Stimulated activated CD4-positive, alpha-beta T cell treated with anti-CD3 and anti-CD28 coated beads, TNF-alpha, amount 100 ng/mL, for 24 hours (primary cell): ENCODE data around the gene KIF12.

ENCODE experiments used
- DNase-seq, 3 experiments: peaks; one replicate each; pipeline ENCODE4 v3.0.0-alpha.2; 2020; ENCODE audit warnings: low read depth in 3 of 3

KIF12 gene

GRCh38 chr9:114123031-114123977 is 24.2 kb upstream of the KIF12 start:
- no peak for DNase-seq

DNA sequence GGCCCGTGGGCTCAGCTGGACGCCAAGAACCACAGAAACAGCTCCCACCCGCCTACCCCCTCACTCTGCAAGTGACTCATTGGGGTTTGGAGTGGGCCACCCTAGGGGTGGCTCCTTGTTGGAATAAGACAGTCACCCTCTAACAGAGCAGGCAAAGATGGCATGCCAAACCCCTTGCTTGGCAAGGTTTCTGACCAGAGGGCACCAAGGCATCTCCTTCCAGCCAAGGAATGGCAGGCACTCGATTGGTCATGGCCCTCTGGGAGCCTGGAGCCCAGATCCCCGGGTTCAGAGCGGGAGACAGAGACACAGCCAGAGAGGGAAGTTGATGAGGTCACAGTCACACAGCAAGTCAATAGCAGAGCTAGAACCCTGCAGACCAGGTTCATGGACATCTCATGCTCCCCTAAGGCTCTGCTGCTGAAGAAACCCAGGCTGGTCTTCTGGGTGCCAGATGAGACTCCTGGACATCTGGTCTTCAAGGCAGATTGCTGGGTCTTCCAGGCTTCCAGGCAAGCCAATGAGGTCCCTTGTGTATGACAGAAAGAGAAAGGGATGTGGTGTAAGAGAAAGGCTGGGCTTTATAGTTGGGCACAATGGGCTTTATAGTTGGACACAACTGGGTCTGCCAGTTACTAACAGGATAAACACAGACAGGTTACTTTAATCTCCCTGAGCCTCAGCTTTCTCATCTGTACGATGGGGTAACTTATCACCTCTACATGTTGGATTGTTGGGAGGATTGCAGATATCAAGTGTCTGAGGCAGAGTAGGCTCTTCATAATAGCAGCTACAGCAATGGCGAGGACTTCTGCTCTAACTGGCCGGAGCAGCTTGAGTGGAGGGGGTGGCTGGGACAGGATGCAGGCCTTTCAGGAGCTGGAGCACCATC is 23.3 kb upstream of the KIF12 start:
- DNase-seq, result no peak

- DNase-seq, result no peak
Observed at GRCh38 chr9:114121227-114122135, 22.4 kb upstream of the KIF12 start.

- DNase-seq, result no peak
Observed at GRCh38 chr9:114120192-114121014, 21.3 kb upstream of the KIF12 start.

- DNase-seq, result no peak
Observed at GRCh38 chr9:114119242-114120191, 20.4 kb upstream of the KIF12 start.

DNA sequence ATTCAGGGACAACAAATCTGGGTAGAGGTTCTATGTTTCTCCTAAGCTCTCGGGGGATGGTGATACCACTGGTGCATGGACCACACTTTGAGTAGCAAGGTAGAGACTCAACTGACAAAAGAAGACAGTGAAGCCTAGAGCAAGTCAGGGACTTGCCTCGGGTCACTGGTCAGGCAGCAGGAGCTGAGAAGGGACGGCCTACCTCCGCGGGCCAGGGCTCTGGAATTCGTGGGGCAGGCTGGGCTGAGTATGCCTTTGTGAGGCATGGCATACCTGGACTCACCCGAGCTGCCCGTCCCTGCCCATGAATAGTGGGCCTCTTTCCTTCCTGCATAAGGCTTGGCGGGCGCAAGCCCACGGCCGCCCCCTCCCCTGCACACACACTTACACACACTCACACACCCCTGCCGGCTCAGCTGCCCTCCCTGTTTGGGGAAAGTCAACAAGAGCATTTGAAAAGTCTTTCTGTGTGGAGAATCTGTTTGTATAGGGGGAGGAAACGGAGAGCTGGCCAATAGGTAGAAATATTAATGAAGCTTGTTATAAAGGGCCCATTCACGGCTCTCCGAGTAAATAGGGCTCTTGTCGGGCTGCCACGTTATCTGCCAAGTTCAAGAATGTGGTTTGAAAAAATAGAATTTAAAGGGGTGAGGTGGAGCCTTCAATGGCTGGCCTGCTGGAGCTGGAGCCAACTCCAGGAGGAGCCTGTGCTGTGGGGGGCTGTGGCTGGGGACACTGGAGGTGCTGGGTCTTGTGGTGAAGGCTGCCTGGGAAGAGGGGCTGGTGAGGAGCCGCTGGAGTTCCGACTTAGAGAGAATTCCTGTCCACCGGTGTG is 19.1 kb upstream of the KIF12 start:
- DNase-seq, result no peak

- no peak for DNase-seq
Observed at GRCh38 chr9:114117614-114117995, 18.5 kb upstream of the KIF12 start.

DNA sequence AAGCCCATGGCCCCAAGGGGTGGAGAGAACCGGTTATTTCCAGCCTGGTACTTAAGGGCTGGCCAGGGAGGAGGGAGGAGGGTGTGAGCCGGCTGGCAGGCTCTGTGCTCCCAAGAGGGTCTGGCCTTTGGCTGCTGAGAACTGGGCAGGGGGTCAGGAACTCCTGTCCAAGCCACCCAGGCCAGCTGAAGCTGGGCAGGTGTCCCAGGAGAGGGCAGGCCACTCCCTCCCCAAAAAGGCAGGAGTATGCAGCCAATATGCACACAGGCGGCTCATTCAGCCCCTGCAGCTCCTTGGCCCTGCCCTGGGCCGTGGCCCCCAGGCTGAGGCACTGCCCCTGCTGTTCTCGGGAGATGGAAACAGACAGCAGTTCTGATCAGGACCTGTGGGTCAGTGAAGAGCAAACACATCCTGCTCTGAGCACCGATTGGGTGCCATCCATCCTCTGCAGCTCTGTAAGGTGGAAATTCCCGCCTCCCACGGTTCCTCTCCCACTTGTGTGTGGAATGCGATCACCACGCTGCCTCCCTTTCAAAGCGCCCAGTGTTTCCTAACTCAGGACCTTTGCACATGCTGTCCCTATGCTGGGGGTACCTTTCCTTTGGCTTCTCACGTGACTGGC is 17.1 kb upstream of the KIF12 start:
- DNase-seq, result no peak

- no peak for DNase-seq
Observed at GRCh38 chr9:114115654-114116125, 16.6 kb upstream of the KIF12 start.

GRCh38 chr9:114114364-114114763 is 15.3 kb upstream of the KIF12 start:
- DNase-seq, result no peak

GRCh38 chr9:114112778-114113584 is 13.9 kb upstream of the KIF12 start:
- DNase-seq, result no peak

DNA sequence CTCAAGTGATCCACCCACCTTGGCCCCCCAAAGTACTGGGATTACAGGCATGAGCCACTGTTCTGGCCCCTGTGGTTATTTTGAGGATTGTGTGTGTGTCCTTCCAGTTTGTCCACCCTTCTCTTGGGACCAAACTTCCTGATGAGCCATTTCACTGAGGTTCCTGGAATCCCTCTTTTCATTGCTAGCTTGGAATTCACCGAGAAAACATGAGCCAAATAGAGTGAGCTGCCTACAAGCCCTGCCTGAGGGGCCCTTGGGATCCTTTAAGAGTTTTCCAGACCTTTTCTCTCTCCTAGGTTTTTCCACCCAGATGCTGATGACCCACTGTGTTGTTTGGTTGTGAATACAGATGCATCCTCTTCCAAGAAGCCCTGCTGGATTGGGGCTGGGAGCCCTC is 13.2 kb upstream of the KIF12 start:
- DNase-seq, result no peak

- DNase-seq, result no peak
Observed at GRCh38 chr9:114110180-114110579, 11.1 kb upstream of the KIF12 start.

GRCh38 chr9:114109124-114109523 is 10.0 kb upstream of the KIF12 start:
- DNase-seq, result no peak

- DNase-seq, result peak; percentile 28 to 61 (median 31)
Observed at GRCh38 chr9:114108016-114108833, 9.1 kb upstream of the KIF12 start.

GRCh38 chr9:114107286-114108001 is 8.4 kb upstream of the KIF12 start:
- no peak for DNase-seq
